CD4-positive, alpha-beta T cell treated with Interleukin-2 at 100 ng/mL for 4 hours (primary cell): ENCODE measurements around the gene ACBD5.
"Not testable (repeated sequence)": the region's sequence is repeated elsewhere in the genome, so short reads cannot be mapped to it uniquely, and the experiment has no call there.

Experiments
- DNase-seq: peaks from one replicate; pipeline ENCODE4 v3.0.0-alpha.2; 2020; ENCODE audit warnings: low spot score

ACBD5 gene

GRCh38 chr10:27241010-27241651, 534 bp upstream of the ACBD5 start:
- DNase-seq = no peak

- not testable (repeated sequence) for DNase-seq
Observed at GRCh38 chr10:27237531-27237930, 3.1 kb downstream of the ACBD5 start.

GRCh38 chr10:27236589-27237128, 3.9 kb downstream of the ACBD5 start:
- DNase-seq = not testable (repeated sequence)

- no peak for DNase-seq
Observed at GRCh38 chr10:27235706-27236105, 4.9 kb downstream of the ACBD5 start.

GRCh38 chr10:27230022-27230421, 10.6 kb downstream of the ACBD5 start:
- no peak for DNase-seq

GRCh38 chr10:27225642-27226257, 14.8 kb downstream of the ACBD5 start:
- peak; percentile 25 for DNase-seq

GRCh38 chr10:27225011-27225590, 15.5 kb downstream of the ACBD5 start:
- peak; percentile 40 for DNase-seq

GRCh38 chr10:27223964-27224363, 16.6 kb downstream of the ACBD5 start:
- DNase-seq = peak; percentile 59

GRCh38 chr10:27207350-27207749, 33.2 kb downstream of the ACBD5 start:
- no peak for DNase-seq

- no peak for DNase-seq
Observed at GRCh38 chr10:27203806-27204205, 36.8 kb downstream of the ACBD5 start.

GRCh38 chr10:27197980-27198620, 42.5 kb downstream of the ACBD5 start:
- no peak for DNase-seq

- no peak for DNase-seq
Observed at GRCh38 chr10:27192284-27192683, 48.3 kb downstream of the ACBD5 start.

GRCh38 chr10:27190508-27190907, 50.1 kb downstream of the ACBD5 start:
- DNase-seq = no peak

GRCh38 chr10:27188897-27189296, 51.7 kb downstream of the ACBD5 start:
- DNase-seq = no peak

- no peak for DNase-seq
Observed at GRCh38 chr10:27188259-27188658, 52.3 kb downstream of the ACBD5 start.

- DNase-seq = no peak
Observed at GRCh38 chr10:27169849-27170248, 70.7 kb downstream of the ACBD5 start.

GRCh38 chr10:27158421-27158820, 82.2 kb downstream of the ACBD5 start:
- DNase-seq = no peak

- DNase-seq = no peak
Observed at GRCh38 chr10:27157150-27157549, 83.4 kb downstream of the ACBD5 start.

- not testable (repeated sequence) for DNase-seq
Observed at GRCh38 chr10:27156566-27156965, 84.0 kb downstream of the ACBD5 start.

- peak; percentile 95 for DNase-seq
Observed at GRCh38 chr10:27155066-27155754, 85.4 kb downstream of the ACBD5 start, which contains the start of gene MASTL. MASTL (plus strand) TSS chr10:27155352; CDS start chr10:27155427, 75 bp downstream.

GRCh38 chr10:27153845-27154193, 86.8 kb downstream of the ACBD5 start:
- DNase-seq = no peak

GRCh38 chr10:27153329-27153728, 87.3 kb downstream of the ACBD5 start:
- no peak for DNase-seq
